Ishikawa (cell line): ENCODE measurements around the gene LETM1.

Experiments used
- CEBPB ChIP-seq: IDR thresholded peaks from 2 replicates; pipeline ENCODE4 v1.6.1; 2012
- CREB1 ChIP-seq: IDR thresholded peaks from 2 replicates; pipeline ENCODE4 v1.6.1; 2012; ENCODE audit warnings: low read depth
- EGR1 ChIP-seq: IDR thresholded peaks from 2 replicates; pipeline ENCODE4 v1.6.1; 2012
- EP300 ChIP-seq: IDR thresholded peaks from 2 replicates; pipeline ENCODE4 v1.6.1; 2012; ENCODE audit warnings: borderline replicate concordance
- FOXM1 ChIP-seq: IDR thresholded peaks from 2 replicates; pipeline ENCODE4 v1.6.1; 2012; ENCODE audit warnings: low read depth, borderline replicate concordance
- MAX ChIP-seq: IDR thresholded peaks from 2 replicates; pipeline ENCODE4 v1.6.1; 2012
- NFIC ChIP-seq: IDR thresholded peaks from 2 replicates; pipeline ENCODE4 v1.6.1; 2012
- RAD21 ChIP-seq: IDR thresholded peaks from 2 replicates; pipeline ENCODE4 v1.6.1; 2012; ENCODE audit warnings: low read depth
- REST ChIP-seq: IDR thresholded peaks from 2 replicates; pipeline ENCODE4 v1.6.1; 2012; ENCODE audit warnings: low read depth, mild to moderate bottlenecking
- TAF1 ChIP-seq: IDR thresholded peaks from 2 replicates; pipeline ENCODE4 v1.6.1; 2012; ENCODE audit warnings: low read depth, mild to moderate bottlenecking
- TCF12 ChIP-seq: IDR thresholded peaks from 2 replicates; pipeline ENCODE4 v1.6.1; 2012; ENCODE audit warnings: low read depth
- TEAD4 ChIP-seq: IDR thresholded peaks from 2 replicates; pipeline ENCODE4 v1.6.1; 2012
- USF1 ChIP-seq: IDR thresholded peaks from 2 replicates; pipeline ENCODE4 v1.6.1; 2012
- YY1 ChIP-seq: IDR thresholded peaks from 2 replicates; pipeline ENCODE4 v1.6.1; 2012; ENCODE audit warnings: low read depth
- ZBTB7A ChIP-seq: IDR thresholded peaks from 2 replicates; pipeline ENCODE4 v1.6.1; 2012; ENCODE audit warnings: low read depth

The LETM1 gene

GRCh38 chr4:1856071-1856942 lies at the start of gene LETM1:
Gene LETM1 (minus strand): TSS chr4:1856156. CDS start chr4:1855950, 206 bp downstream.
- TF ChIP-seq TAF1 (peak; percentile 89), TCF12 (no peak; the same call in 1 of the 2 replicates), FOXM1 (peak; percentile 29; the same call in 1 of the 2 replicates), MAX (peak; percentile 75), CREB1 (peak; percentile 32; the same call in 1 of the 2 replicates), EGR1 (no peak), USF1 (peak; percentile 73), YY1 (peak; percentile 77), ZBTB7A (no peak), EP300 (peak; percentile 20), CEBPB (no peak), TEAD4 (0 out of 2 replicates have a peak, but pooled peaks have one; percentile 26), NFIC (0 out of 2 replicates have a peak, but pooled peaks have one; percentile 22)

- no peak for TF ChIP-seq ZBTB7A
- TF ChIP-seq TEAD4, result no peak
- no peak for TF ChIP-seq FOXM1
- TF ChIP-seq EP300, result no peak
- no peak for TF ChIP-seq NFIC
- no peak for TF ChIP-seq YY1
- no peak for TF ChIP-seq CEBPB
- no peak for TF ChIP-seq TCF12
- TF ChIP-seq REST, result no peak
- TF ChIP-seq RAD21, result no peak
- TF ChIP-seq TAF1, result no peak
- no peak for TF ChIP-seq USF1
- TF ChIP-seq EGR1, result no peak
- no peak for TF ChIP-seq CREB1
- TF ChIP-seq MAX, result no peak
These were observed 48.1 kb upstream of the LETM1 start for GRCh38 chr4:1904042-1904441.

DNA sequence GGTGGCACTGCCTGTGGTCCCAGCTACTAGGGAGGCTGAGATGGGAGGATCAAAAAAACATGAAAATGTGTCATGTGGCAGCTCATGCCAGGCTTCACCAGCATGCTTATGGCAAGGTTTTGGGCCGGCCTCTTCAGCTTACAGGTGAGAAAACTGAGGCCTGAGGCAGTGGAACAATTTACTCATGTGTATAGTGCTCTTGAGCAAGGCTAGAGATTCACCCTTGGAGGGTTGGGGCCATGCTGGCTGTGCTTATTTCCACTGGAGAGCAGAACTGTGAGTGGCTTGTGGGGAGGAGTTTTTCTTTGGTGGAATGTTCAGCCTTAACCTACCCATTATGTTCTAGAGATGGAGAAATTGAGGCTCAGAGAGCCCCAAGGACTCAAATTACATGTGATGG lies 47.1 kb upstream of the LETM1 start:
- TF ChIP-seq ZBTB7A (no peak), FOXM1 (no peak), EGR1 (no peak), TEAD4 (no peak), CREB1 (no peak), RAD21 (no peak), TCF12 (no peak)

- no peak for TF ChIP-seq EP300
- no peak for TF ChIP-seq USF1
- no peak for TF ChIP-seq ZBTB7A
- no peak for TF ChIP-seq REST
- TF ChIP-seq TCF12, result no peak
- TF ChIP-seq RAD21, result no peak
- TF ChIP-seq NFIC, result no peak
- TF ChIP-seq FOXM1, result no peak
- no peak for TF ChIP-seq YY1
- TF ChIP-seq CREB1, result no peak
- TF ChIP-seq TEAD4, result no peak
- no peak for TF ChIP-seq TAF1
- TF ChIP-seq MAX, result no peak
- TF ChIP-seq CEBPB, result no peak
These were observed 46.3 kb upstream of the LETM1 start for GRCh38 chr4:1902243-1902642.

- TF ChIP-seq EP300 (no peak), TEAD4 (no peak), REST (no peak), MAX (no peak), NFIC (no peak), FOXM1 (no peak), USF1 (no peak), CREB1 (no peak), CEBPB (no peak), YY1 (no peak), TCF12 (no peak)
These were observed 45.2 kb upstream of the LETM1 start for GRCh38 chr4:1901127-1901526.
